PFSK-1 (cell line): ENCODE measurements around the gene CYP26B1.

Experiments used
- FOXP2 ChIP-seq: optimal IDR thresholded peaks from 2 replicates; pipeline ENCODE3; 2011; ENCODE audit warnings: borderline replicate concordance, control low read depth, inconsistent platforms; ENCODE audit not compliant: insufficient read depth; ENCODE audit errors: extremely low read length, extremely low read depth
- POLR2AphosphoS5 ChIP-seq: IDR thresholded peaks from 2 replicates; pipeline ENCODE4 v1.6.1; 2012; ENCODE audit warnings: low read depth, mild to moderate bottlenecking, control low read depth, low read length, moderate library complexity
- SIN3A ChIP-seq: IDR thresholded peaks from 2 replicates; pipeline ENCODE4 v1.6.1; 2012; ENCODE audit warnings: mild to moderate bottlenecking, low read length, moderate library complexity, borderline replicate concordance; ENCODE audit not compliant: insufficient read depth
- TAF1 ChIP-seq: IDR thresholded peaks from 2 replicates; pipeline ENCODE4 v1.6.1; 2012; ENCODE audit warnings: low read length, control low read depth, borderline replicate concordance; ENCODE audit not compliant: insufficient read depth
- TF ChIP-seq, protein P1 (sequence below), 2 experiments: IDR thresholded peaks; 2 replicates each; pipeline versions ENCODE4 v1.6.1 to v1.8.0; 2011 to 2012; ENCODE audit warnings: low read depth in 2 of 2, low read length in 2 of 2, control low read depth in 1 of 2, inconsistent platforms in 1 of 2, mild to moderate bottlenecking in 1 of 2, moderate library complexity in 1 of 2; ENCODE audit not compliant: insufficient read depth in 1 of 2

The CYP26B1 gene

DNA sequence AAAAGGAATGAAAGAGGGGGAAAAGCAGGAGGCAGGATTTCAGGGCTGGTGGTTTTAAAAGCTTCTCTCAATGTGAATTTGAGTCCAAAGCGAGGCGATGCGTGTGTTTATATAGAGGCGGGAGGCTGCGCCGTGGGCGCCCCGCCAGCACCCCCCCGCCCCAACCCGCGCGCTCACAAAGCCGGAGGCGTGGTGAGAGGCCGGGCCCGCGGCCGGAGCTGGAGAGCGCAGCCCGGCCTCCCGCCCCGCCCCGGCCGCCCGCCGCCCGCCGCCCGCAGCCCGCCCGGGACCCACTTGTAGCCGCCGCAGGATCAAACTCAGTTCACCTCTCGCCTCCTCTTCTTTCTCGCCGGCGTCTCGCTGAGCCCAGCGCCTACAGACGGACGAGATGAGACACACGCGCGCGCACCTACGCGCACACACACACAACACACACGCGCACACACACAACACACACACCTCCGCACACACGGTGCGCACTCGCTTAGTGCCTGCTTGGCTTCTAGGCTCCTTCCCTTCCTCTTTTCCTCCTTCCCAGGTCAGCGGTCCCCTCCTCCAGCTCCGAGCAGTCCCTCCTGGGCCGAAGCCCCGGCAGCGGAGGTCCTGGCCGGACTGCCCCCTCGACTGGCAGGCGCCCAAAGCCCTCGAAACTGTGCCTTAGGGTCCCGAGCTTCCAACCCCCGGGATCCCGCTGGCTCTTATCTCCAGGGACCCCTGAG, 1.3 kb upstream of the CYP26B1 start:
- TF ChIP-seq, protein P1, sequence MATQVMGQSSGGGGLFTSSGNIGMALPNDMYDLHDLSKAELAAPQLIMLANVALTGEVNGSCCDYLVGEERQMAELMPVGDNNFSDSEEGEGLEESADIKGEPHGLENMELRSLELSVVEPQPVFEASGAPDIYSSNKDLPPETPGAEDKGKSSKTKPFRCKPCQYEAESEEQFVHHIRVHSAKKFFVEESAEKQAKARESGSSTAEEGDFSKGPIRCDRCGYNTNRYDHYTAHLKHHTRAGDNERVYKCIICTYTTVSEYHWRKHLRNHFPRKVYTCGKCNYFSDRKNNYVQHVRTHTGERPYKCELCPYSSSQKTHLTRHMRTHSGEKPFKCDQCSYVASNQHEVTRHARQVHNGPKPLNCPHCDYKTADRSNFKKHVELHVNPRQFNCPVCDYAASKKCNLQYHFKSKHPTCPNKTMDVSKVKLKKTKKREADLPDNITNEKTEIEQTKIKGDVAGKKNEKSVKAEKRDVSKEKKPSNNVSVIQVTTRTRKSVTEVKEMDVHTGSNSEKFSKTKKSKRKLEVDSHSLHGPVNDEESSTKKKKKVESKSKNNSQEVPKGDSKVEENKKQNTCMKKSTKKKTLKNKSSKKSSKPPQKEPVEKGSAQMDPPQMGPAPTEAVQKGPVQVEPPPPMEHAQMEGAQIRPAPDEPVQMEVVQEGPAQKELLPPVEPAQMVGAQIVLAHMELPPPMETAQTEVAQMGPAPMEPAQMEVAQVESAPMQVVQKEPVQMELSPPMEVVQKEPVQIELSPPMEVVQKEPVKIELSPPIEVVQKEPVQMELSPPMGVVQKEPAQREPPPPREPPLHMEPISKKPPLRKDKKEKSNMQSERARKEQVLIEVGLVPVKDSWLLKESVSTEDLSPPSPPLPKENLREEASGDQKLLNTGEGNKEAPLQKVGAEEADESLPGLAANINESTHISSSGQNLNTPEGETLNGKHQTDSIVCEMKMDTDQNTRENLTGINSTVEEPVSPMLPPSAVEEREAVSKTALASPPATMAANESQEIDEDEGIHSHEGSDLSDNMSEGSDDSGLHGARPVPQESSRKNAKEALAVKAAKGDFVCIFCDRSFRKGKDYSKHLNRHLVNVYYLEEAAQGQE (IDR thresholded peaks at IDR 0.05; ENCODE audit: insufficient read depth in 1 of 2, low read depth in 2 of 2, low read length in 2 of 2) = no peak

DNA sequence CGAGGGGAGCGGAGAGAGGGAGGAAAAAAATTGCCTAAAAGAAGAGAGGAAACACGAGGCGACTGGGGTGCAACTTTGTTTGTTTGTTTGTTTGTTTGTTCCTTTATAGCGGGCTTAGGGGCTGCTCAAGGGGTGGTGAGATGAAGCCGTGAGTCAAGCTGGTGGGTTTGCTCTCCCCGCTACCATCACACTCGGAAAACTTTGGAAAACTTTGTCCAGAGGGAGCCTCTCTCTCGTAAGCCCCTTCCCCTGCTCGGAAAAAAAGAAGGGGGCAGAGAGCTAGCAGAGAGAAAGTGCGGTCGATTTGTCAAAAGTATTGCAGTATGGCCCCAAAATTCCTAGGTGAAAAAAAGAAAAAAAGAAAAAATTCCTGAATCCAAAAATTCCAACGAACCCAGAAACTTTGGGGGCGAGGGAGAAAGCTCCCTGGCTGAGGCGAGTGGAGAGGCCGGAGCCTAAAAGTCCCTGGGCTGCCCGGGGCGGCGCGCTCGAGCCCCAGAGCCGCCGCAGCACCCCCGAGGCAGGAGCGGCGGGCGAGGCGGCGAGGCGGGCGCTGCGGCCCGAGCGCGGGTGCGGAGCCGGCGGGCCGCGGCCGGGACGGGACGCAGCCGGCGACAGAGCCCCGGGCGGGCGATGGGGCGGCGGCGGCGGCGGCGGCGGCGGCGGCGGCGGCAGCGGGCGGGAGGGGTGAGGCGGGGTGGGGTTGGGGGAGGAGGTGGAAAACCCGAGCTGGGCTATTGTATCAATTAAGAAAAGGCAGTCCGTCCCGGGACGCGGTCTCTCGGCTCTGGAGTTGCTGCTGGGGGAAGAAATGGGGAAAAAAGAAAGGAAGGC, 558 bp upstream of the CYP26B1 start:
- TF ChIP-seq, protein P1 (IDR thresholded peaks at IDR 0.05; ENCODE audit: insufficient read depth in 1 of 2, low read depth in 2 of 2, low read length in 2 of 2) = no peak
- no peak for TF ChIP-seq SIN3A
- no peak for TF ChIP-seq FOXP2
- TF ChIP-seq POLR2AphosphoS5 = no peak
- no peak for TF ChIP-seq TAF1

GRCh38 chr2:72146347-72147302, 1.0 kb downstream of the CYP26B1 start:
- TF ChIP-seq FOXP2 (no peak), SIN3A (no peak), TAF1 (no peak), POLR2AphosphoS5 (no peak)
- TF ChIP-seq, protein P1 (IDR thresholded peaks at IDR 0.05; ENCODE audit: insufficient read depth in 1 of 2, low read depth in 2 of 2, low read length in 2 of 2) = no peak

DNA sequence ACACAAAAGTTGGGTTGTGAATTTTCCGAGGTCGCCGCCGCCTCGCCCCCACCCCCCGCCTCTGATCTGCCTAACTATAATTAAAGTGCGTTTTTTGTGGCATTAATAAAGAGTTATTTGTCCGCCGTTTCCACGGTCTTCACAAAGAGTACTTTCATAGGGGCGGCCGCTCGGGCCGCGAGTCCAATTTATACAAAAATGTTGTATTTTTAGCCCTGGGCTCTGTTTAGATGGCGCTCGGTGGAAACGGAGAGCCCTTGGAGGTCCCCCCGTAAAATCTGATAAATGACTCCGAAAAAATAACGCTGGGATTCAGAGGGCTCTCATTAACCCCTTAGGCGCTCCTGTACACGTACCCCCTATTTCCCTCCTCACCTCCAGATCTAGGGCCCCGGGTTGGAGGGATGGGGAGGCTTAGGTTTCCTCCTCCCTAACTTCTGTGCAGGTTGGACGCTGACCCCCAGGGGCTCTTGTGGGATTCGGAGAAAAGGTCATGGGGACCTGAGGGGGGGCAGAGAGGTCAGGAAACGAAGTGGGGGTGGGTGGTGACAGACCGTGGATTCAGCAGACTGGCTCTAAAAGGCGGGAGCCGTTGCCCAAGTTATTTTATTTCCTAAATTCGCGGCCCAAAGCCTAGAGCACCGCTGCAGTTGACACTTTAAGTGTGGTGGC, 1.9 kb downstream of the CYP26B1 start:
- TF ChIP-seq FOXP2 = no peak
- TF ChIP-seq POLR2AphosphoS5 = no peak
- no peak for TF ChIP-seq TAF1
- TF ChIP-seq, protein P1 (IDR thresholded peaks at IDR 0.05; ENCODE audit: insufficient read depth in 1 of 2, low read depth in 2 of 2, low read length in 2 of 2) = no peak
- no peak for TF ChIP-seq SIN3A
